Suprapubic skin (tissue), 4 donors: ENCODE data around the gene AK1. TPM values are rescaled to one million over a fixed set of nuclear protein-coding genes. Genes with fewer than 3 reads are reported as not detected.

Source experiments
- DNase-seq, 2 donors: peaks; one replicate each; pipeline ENCODE4 v3.0.0-alpha.2; 2019; ENCODE audit warnings: low spot score in 2 of 2
- H3K27ac ChIP-seq: fragments of 200-600 bp; sonication (generic); one replicate; pipeline ENCODE4 v1.5.1; 2019
- H3K27me3 ChIP-seq: fragments of 200-600 bp; sonication (generic); one replicate; pipeline ENCODE4 v1.5.1; 2019
- H3K36me3 ChIP-seq: fragments of 200-600 bp; sonication (generic); one replicate; pipeline ENCODE4 v1.5.1; 2019
- H3K4me1 ChIP-seq: fragments of 200-600 bp; sonication (generic); one replicate; pipeline ENCODE4 v1.5.1; 2019
- H3K4me3 ChIP-seq: fragments of 200-600 bp; sonication (generic); one replicate; pipeline ENCODE4 v1.5.1; 2019; ENCODE audit warnings: mild to moderate bottlenecking
- H3K9me3 ChIP-seq: fragments of 200-600 bp; sonication (generic); one replicate; pipeline ENCODE4 v1.5.1; 2019
- CTCF ChIP-seq, 2 donors: fragments of 200-600 bp in 1 of 2; fragments of 450-650 bp in 1 of 2; sonication (generic) in 1 of 2; IDR thresholded peaks; one replicate each; pipeline ENCODE4 v1.5.1; 2016 to 2019; ENCODE audit warnings: antibody characterized with exemption in 2 of 2, mild to moderate bottlenecking in 1 of 2, moderate library complexity in 1 of 2
- EP300 ChIP-seq: sonication (generic); formaldehyde crosslinking; IDR thresholded peaks from one replicate; pipeline ENCODE4 v1.6.1; 2017; ENCODE audit warnings: antibody characterized with exemption
- POLR2A ChIP-seq, 2 donors: fragments of 450-650 bp; IDR thresholded peaks; one replicate each; pipeline ENCODE4 v1.6.1; 2017; ENCODE audit warnings: antibody characterized with exemption in 2 of 2, mild to moderate bottlenecking in 2 of 2, moderate library complexity in 2 of 2
- POLR2AphosphoS5 ChIP-seq, 3 donors: sonication (generic); formaldehyde crosslinking; IDR thresholded peaks; one replicate each; pipeline ENCODE4 v1.6.1; 2017; ENCODE audit warnings: antibody characterized with exemption in 3 of 3
- WGBS: methylation state at CpG from one replicate; pipeline ENCODE4 v1.1.5; 2018; 5-methylcytosine and 5-hydroxymethylcytosine counted together
- total RNA-seq, 4 donors: library from RNA; depleted of rRNA; stranded (reverse); fragments of >200 nt; gene quantifications; one replicate each; pipeline ENCODE4 v1.1.0, GENCODE V29; 2016

Gene AK1
- total RNA-seq, 4 donors from 2014 or later, result 22.6 to 36.0 (median 26.0) TPM

DNA sequence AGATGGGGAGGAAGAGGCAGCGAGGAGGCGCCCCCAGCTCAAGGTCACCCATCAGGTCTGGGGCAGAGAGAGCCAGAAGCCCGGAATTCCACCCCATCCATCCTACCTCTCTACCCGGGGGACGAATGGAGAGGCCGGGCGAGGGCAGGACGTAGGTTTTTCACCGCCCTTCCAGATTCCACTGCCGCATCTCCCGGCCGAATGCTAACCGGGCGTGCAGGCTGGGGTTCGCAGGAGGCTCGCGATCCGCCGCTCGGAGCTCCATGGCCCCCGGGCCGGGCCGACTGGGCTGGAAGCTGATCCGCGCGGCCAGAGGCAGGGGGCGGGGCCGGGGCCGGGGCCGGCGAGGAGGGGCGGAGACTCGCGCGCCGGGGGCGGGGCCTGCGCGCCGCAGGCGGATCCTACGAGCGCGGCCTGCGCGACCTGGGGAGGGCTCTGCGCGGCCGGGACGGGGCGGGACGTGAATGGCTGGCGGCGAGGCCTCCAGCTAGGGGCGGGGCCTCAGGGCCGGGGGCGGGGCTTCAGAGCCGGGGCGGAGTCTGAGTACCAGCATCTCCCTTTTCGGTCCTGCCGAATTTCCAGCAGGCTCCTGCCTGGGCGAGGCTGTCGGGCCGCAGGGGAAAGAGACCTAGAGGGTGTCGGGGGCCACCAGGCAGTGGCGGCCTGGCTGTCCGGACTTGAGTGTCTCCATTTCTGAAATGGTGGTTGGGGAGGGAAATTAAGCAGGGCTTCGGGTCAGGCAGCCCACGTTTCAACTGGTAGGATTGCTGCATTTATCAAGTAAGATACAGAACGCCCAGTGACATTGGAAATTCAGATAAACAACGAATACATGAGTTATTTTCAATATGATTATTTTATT, 39.5 kb upstream of the AK1 start, which contains the start of gene ST6GALNAC4:
ST6GALNAC4 (minus strand) TSS at position 322 of the 862 bp plus-strand sequence. CDS start 622 bp downstream, outside the sequence.
- TF ChIP-seq CTCF (IDR thresholded peaks at IDR 0.05), result no peak
- TF ChIP-seq EP300, result no peak
- TF ChIP-seq POLR2AphosphoS5 (IDR thresholded peaks at IDR 0.05), result no peak
- TF ChIP-seq POLR2A (IDR thresholded peaks at IDR 0.05), result no peak
- peak within 1 kb of the TSS; percentile 55 for H3K4me3 ChIP-seq
- H3K4me1 ChIP-seq, result peaks cover 70% of the 10 kb centered on the region
- WGBS, result 7% methylated on average over 17 of the region's 71 CpGs
- peak within 1 kb of the TSS; percentile 50 for H3K27ac ChIP-seq
- H3K9me3 ChIP-seq, result no peaks in the 10 kb centered on the region
- H3K36me3 ChIP-seq, result peaks cover 8% of the 10 kb centered on the region
- DNase-seq, result peak; percentile 95
- no peaks in the 10 kb centered on the region for H3K27me3 ChIP-seq

- DNase-seq, result no peak
- 46% methylated on average over 13 of the region's 27 CpGs for WGBS
- peaks cover 15% of the 10 kb centered on the region for H3K36me3 ChIP-seq
- peak overlapping the region; percentile 50 for H3K27ac ChIP-seq
- no peaks in the 10 kb centered on the region for H3K27me3 ChIP-seq
- H3K4me1 ChIP-seq, result peaks cover 62% of the 10 kb centered on the region
- no peaks in the 10 kb centered on the region for H3K9me3 ChIP-seq
- TF ChIP-seq POLR2AphosphoS5 (IDR thresholded peaks at IDR 0.05) (no peak), POLR2A (IDR thresholded peaks at IDR 0.05) (no peak), EP300 (no peak), CTCF (IDR thresholded peaks at IDR 0.05) (no peak)
- peak overlapping the region; percentile 55 for H3K4me3 ChIP-seq
Observed at GRCh38 chr9:127915801-127916719, 38.6 kb upstream of the AK1 start.

GRCh38 chr9:127915325-127915752, 37.9 kb upstream of the AK1 start:
- Histone ChIP-seq H3K4me1 (peaks cover 64% of the 10 kb centered on the region), H3K36me3 (peaks cover 17% of the 10 kb centered on the region), H3K27ac (no peak overlapping the region), H3K4me3 (peak overlapping the region; percentile 55), H3K27me3 (no peaks in the 10 kb centered on the region), H3K9me3 (no peaks in the 10 kb centered on the region)
- no peak for TF ChIP-seq CTCF (IDR thresholded peaks at IDR 0.05)
- TF ChIP-seq EP300, result no peak
- no peak for TF ChIP-seq POLR2A (IDR thresholded peaks at IDR 0.05)
- TF ChIP-seq POLR2AphosphoS5 (IDR thresholded peaks at IDR 0.05), result no peak
- DNase-seq, result no peak
- WGBS, result no CpG with 5 or more reads among the region's 5 CpGs

DNA sequence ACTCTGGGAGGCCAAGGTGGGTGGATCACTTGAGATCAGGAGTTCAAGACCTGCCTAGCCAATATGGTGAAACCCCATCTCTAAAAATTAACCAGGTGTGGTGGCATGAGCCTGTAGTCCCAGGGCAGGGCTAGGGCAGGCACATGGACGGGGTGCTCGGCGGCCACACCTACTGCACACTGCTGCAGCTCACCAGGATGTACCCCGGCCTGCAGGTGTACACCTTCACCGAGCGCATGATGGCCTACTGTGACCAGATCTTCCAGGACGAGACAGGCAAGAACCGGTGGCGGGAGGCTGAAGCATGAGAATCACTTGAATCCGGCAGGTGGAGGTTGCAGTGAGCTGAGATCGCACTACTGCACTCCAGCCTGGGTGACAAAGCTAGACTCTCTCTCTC, 36.2 kb upstream of the AK1 start:
- no peaks in the 10 kb centered on the region for H3K27me3 ChIP-seq
- no peaks in the 10 kb centered on the region for H3K9me3 ChIP-seq
- TF ChIP-seq POLR2A (IDR thresholded peaks at IDR 0.05) (no peak), EP300 (no peak)
- 93% methylated on average over 11 of the region's 11 CpGs for WGBS
- no peak overlapping the region for H3K4me3 ChIP-seq
- DNase-seq, result no peak
- peaks cover 19% of the 10 kb centered on the region for H3K36me3 ChIP-seq
- H3K27ac ChIP-seq, result no peak overlapping the region
- peaks cover 48% of the 10 kb centered on the region for H3K4me1 ChIP-seq

GRCh38 chr9:127912882-127913281, 35.4 kb upstream of the AK1 start:
- H3K27me3 ChIP-seq, result no peaks in the 10 kb centered on the region
- no peaks in the 10 kb centered on the region for H3K9me3 ChIP-seq
- peaks cover 40% of the 10 kb centered on the region for H3K4me1 ChIP-seq
- TF ChIP-seq EP300, result no peak
- no peak for TF ChIP-seq POLR2AphosphoS5 (IDR thresholded peaks at IDR 0.05)
- TF ChIP-seq POLR2A (IDR thresholded peaks at IDR 0.05), result no peak
- TF ChIP-seq CTCF (IDR thresholded peaks at IDR 0.05), result no peak
- DNase-seq, result no peak
- WGBS, result 86% methylated on average over 5 of the region's 5 CpGs
- H3K4me3 ChIP-seq, result no peak overlapping the region
- H3K27ac ChIP-seq, result no peak overlapping the region
- H3K36me3 ChIP-seq, result peaks cover 19% of the 10 kb centered on the region
